CD14-positive monocyte (primary cell): ENCODE data around the gene ZWILCH. TPM values are rescaled to one million over a fixed set of nuclear protein-coding genes. Genes with fewer than 3 reads are reported as not detected.
A peak's percentile ranks its signal among the peaks of the same experiment; 100 is the strongest.

Source experiments
- DNase-seq, 3 donors: peaks; one replicate each; pipeline ENCODE4 v3.0.0-alpha.2; 2011 to 2022
- H2AFZ ChIP-seq: 2 replicates; pipeline ENCODE4 v1.6.0; 2012; ENCODE audit warnings: mild to moderate bottlenecking, low read depth, low read length, inconsistent platforms; ENCODE audit not compliant: insufficient read depth, poor library complexity, severe bottlenecking
- H3K27ac ChIP-seq, 2 donors: 1 replicate in 1 of 2; 2 replicates in 1 of 2; pipeline ENCODE4 v1.5.1; 2012 to 2013; ENCODE audit warnings: low read length in 2 of 2, control low read depth in 1 of 2, inconsistent platforms in 1 of 2, low read depth in 1 of 2, mild to moderate bottlenecking in 1 of 2
- H3K27me3 ChIP-seq, 2 donors: one replicate each; pipeline versions ENCODE4 v1.6.0 to v1.6.1; 2011 to 2013; ENCODE audit warnings: low read length in 2 of 2; ENCODE audit not compliant: control insufficient read depth in 2 of 2, insufficient read depth in 2 of 2
- H3K36me3 ChIP-seq, 2 donors: replicated peaks in 1 of 2; 1 replicate in 1 of 2; 2 replicates in 1 of 2; pipeline versions ENCODE4 v1.5.1 to v1.6.1; 2012 to 2013; ENCODE audit warnings: low read length in 2 of 2, control low read depth in 1 of 2, inconsistent platforms in 1 of 2, mild to moderate bottlenecking in 1 of 2; ENCODE audit not compliant: insufficient read depth in 2 of 2, control insufficient read depth in 1 of 2
- H3K4me1 ChIP-seq, 2 donors: 1 replicate in 1 of 2; 2 replicates in 1 of 2; pipeline versions ENCODE4 v1.5.1 to v1.6.1; 2012 to 2013; ENCODE audit warnings: low read length in 2 of 2, control low read depth in 1 of 2, inconsistent platforms in 1 of 2, mild to moderate bottlenecking in 1 of 2, moderate library complexity in 1 of 2; ENCODE audit not compliant: insufficient read depth in 2 of 2, control insufficient read depth in 1 of 2
- H3K4me2 ChIP-seq: replicated peaks from 2 replicates; pipeline ENCODE3; 2012; ENCODE audit warnings: low read length, moderate library complexity, mild to moderate bottlenecking; ENCODE audit not compliant: poor library complexity, severe bottlenecking; ENCODE audit errors: extremely low read depth
- H3K4me3 ChIP-seq, 3 experiments: fragments of 200-600 bp in 1 of 3; sonication (generic) in 1 of 3; replicated peaks in 1 of 3; 1 replicate in 2 of 3; 2 replicates in 1 of 3; pipeline ENCODE4 v1.5.1; 2011 to 2013; ENCODE audit warnings: low read length in 3 of 3, mild to moderate bottlenecking in 3 of 3, control low read depth in 2 of 3, low read depth in 2 of 3, inconsistent platforms in 1 of 3, moderate library complexity in 1 of 3
- H3K79me2 ChIP-seq: 2 replicates; pipeline ENCODE4 v1.6.0; 2012; ENCODE audit warnings: mild to moderate bottlenecking, control low read depth, inconsistent platforms, low read length, moderate library complexity; ENCODE audit not compliant: insufficient read depth
- H3K9ac ChIP-seq: 2 replicates; pipeline ENCODE4 v1.6.0; 2017; ENCODE audit warnings: low read length, mild to moderate bottlenecking; ENCODE audit not compliant: insufficient read depth, poor library complexity, severe bottlenecking
- H3K9me3 ChIP-seq, 2 donors: replicated peaks in 1 of 2; 1 replicate in 1 of 2; 2 replicates in 1 of 2; pipeline versions ENCODE4 v1.5.1 to v1.6.1; 2012 to 2013; ENCODE audit warnings: low read length in 2 of 2, control low read depth in 1 of 2; ENCODE audit not compliant: control insufficient read depth in 1 of 2, insufficient read depth in 1 of 2
- H4K20me1 ChIP-seq: 2 replicates; pipeline ENCODE4 v1.6.0; 2012; ENCODE audit warnings: mild to moderate bottlenecking, low read length, control low read depth, moderate library complexity; ENCODE audit not compliant: insufficient read depth
- H3K27ac Mint-ChIP-seq, 7 donors: one replicate each; pipeline ENCODE4 v1.8.0; 2020; ENCODE audit warnings: mild to moderate bottlenecking in 7 of 7, mixed read lengths in 7 of 7, moderate library complexity in 6 of 7, inconsistent platforms in 2 of 7
- H3K27me3 Mint-ChIP-seq, 3 donors: one replicate each; pipeline ENCODE4 v1.8.0; 2021 to 2022; ENCODE audit warnings: low read depth in 3 of 3, mild to moderate bottlenecking in 3 of 3, mixed read lengths in 3 of 3, moderate library complexity in 3 of 3, inconsistent platforms in 1 of 3
- H3K36me3 Mint-ChIP-seq, 2 donors: one replicate each; pipeline ENCODE4 v1.8.0; 2020; ENCODE audit warnings: mixed read lengths in 2 of 2, inconsistent platforms in 1 of 2, mild to moderate bottlenecking in 1 of 2
- H3K4me1 Mint-ChIP-seq: one replicate; pipeline ENCODE4 v1.8.0; 2020; ENCODE audit warnings: mild to moderate bottlenecking, mixed read lengths
- H3K4me3 Mint-ChIP-seq, 2 donors: one replicate each; pipeline ENCODE4 v1.8.0; 2020; ENCODE audit warnings: mild to moderate bottlenecking in 2 of 2, mixed read lengths in 2 of 2, moderate library complexity in 1 of 2
- H3K9me3 Mint-ChIP-seq, 7 donors: one replicate each; pipeline ENCODE4 v1.8.0; 2020 to 2022; ENCODE audit warnings: mixed read lengths in 7 of 7, mild to moderate bottlenecking in 6 of 7, moderate library complexity in 6 of 7, inconsistent platforms in 2 of 7
- CTCF ChIP-seq: fragments of 200-600 bp; IDR thresholded peaks from one replicate; pipeline ENCODE4 v1.8.0; 2022; ENCODE audit warnings: antibody characterized with exemption, mild to moderate bottlenecking
- WGBS: methylation state at CpG from one replicate; pipeline ENCODE4 v1.1.5; 2013; ENCODE audit warnings: missing lambda C conversion rate; ENCODE audit not compliant: insufficient coverage; 5-methylcytosine and 5-hydroxymethylcytosine counted together
- intact Hi-C, 2 donors: fragments of 100-400 bp; cut with micrococcal nuclease; formaldehyde crosslinking; loops; one replicate each; pipeline versions ENCODE4 v1.15.0 to v1.15.1; 2023
- polyA plus RNA-seq, 3 donors: library from polyadenylated mRNA; depleted of rRNA in 1 of 3; unstranded in 2 of 3; stranded (reverse) in 1 of 3; fragments of 300-500 nt in 2 of 3; fragments of >200 nt in 1 of 3; fragmentation: Illumina TruSeq in 2 of 3; gene quantifications; 1 replicate in 2 of 3; 2 replicates in 1 of 3; pipeline ENCODE4 v1.2.3, GENCODE V29; 2012 to 2021

The ZWILCH gene
- polyA plus RNA-seq, 3 donors = 1.4 to 3.1 (median 2.4) TPM

DNA sequence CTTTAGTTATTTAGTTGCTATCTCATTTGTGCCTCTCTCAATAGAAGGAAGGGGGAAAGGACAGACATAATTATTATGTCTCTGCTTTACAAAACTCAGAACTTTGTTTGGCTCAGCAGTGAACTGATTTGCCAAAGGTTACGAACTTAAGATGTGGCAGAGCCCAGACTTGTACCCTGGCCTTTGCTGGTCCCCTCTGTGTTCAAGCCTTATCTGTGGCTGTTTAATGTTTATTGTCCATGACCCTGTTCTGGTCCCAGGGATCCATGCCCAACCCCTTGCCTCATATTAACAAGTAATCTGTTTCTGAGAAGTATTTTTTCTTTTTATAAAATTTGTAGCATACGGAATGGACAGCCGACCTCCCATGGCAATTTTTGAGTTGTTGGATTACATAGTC lies 18.2 kb upstream of the ZWILCH start:
- H2AFZ ChIP-seq = no peak overlapping the region
- intact Hi-C loops = no loop called here
- Mint-ChIP-seq H3K4me1 (peaks cover 32% of the 10 kb centered on the region), H3K36me3 (peaks cover 86 to 91% of the 10 kb centered on the region in 2 donors), H3K27ac (no peak overlapping the region), H3K4me3 (no peak overlapping the region), H3K27me3 (peaks cover 0 to 2% (median 0%) of the 10 kb centered on the region in 3 donors), H3K9me3 (peaks cover 0 to 3% (median 0%) of the 10 kb centered on the region in 7 donors)
- H3K4me3 ChIP-seq = no peak overlapping the region
- no peaks in the 10 kb centered on the region for H3K9me3 ChIP-seq
- H3K27me3 ChIP-seq = no peaks in the 10 kb centered on the region
- no peak for TF ChIP-seq CTCF
- H3K9ac ChIP-seq = no peak overlapping the region
- H3K4me1 ChIP-seq = peaks cover 17 to 25% of the 10 kb centered on the region in 2 donors
- no peak for DNase-seq
- H3K36me3 ChIP-seq = peaks cover 86 to 89% of the 10 kb centered on the region in 2 donors
- H3K4me2 ChIP-seq = no peak overlapping the region
- peaks cover 73% of the 10 kb centered on the region for H4K20me1 ChIP-seq
- H3K79me2 ChIP-seq = peaks cover 10% of the 10 kb centered on the region
- WGBS = 100% methylated on average over 1 of the region's 3 CpGs
- no peak overlapping the region for H3K27ac ChIP-seq

GRCh38 chr15:66488525-66488924 lies 16.6 kb upstream of the ZWILCH start:
- Histone ChIP-seq H3K79me2 (peaks cover 18% of the 10 kb centered on the region), H3K4me2 (no peak overlapping the region), H4K20me1 (peaks cover 57% of the 10 kb centered on the region), H2AFZ (no peak overlapping the region), H3K9me3 (no peaks in the 10 kb centered on the region), H3K9ac (no peak overlapping the region), H3K4me3 (no peak overlapping the region), H3K36me3 (peaks cover 82 to 90% of the 10 kb centered on the region in 2 donors), H3K27me3 (no peaks in the 10 kb centered on the region), H3K4me1 (peaks cover 9 to 18% of the 10 kb centered on the region in 2 donors), H3K27ac (no peak overlapping the region)
- peaks cover 24% of the 10 kb centered on the region for H3K4me1 Mint-ChIP-seq
- peaks cover 0 to 3% (median 0%) of the 10 kb centered on the region in 7 donors for H3K9me3 Mint-ChIP-seq
- intact Hi-C loops = no loop called here
- peak overlapping the region in 1 of 7 donors; percentile 30 for H3K27ac Mint-ChIP-seq
- DNase-seq = no peak
- H3K27me3 Mint-ChIP-seq = peaks cover 0 to 4% (median 0%) of the 10 kb centered on the region in 3 donors
- H3K36me3 Mint-ChIP-seq = peaks cover 83 to 93% of the 10 kb centered on the region in 2 donors
- no peak for TF ChIP-seq CTCF
- WGBS = 100% methylated on average over 5 of the region's 5 CpGs
- H3K4me3 Mint-ChIP-seq = no peak overlapping the region
